Left lung (tissue), 10 donors: Measurements from ENCODE around the gene AK2. TPM values are rescaled to one million over a fixed set of nuclear protein-coding genes. Genes with fewer than 3 reads are reported as not detected.

Experiments used
- ATAC-seq: fragments of 200-7000 bp; cut with Tn5 transposase; one replicate; pipeline ENCODE4 v1.9.1; 2020; ENCODE audit warnings: moderate library complexity
- DNase-seq, 4 donors: peaks; one replicate each; pipeline ENCODE4 v3.0.0-alpha.2; 2013 to 2020
- H3K27ac ChIP-seq, 2 donors: fragments of 200-600 bp; sonication (generic) in 1 of 2; one replicate each; pipeline versions ENCODE4 v1.5.0 to v1.8.0; 2020 to 2021
- H3K27me3 ChIP-seq, 2 donors: fragments of 200-600 bp; sonication (generic) in 1 of 2; one replicate each; pipeline versions ENCODE4 v1.5.0 to v1.8.0; 2020 to 2021
- H3K36me3 ChIP-seq, 2 donors: fragments of 200-600 bp; sonication (generic) in 1 of 2; one replicate each; pipeline versions ENCODE4 v1.5.0 to v1.8.0; 2020 to 2021
- H3K4me1 ChIP-seq, 2 donors: fragments of 200-600 bp; one replicate each; pipeline ENCODE4 v1.8.0; 2021
- H3K4me3 ChIP-seq, 2 donors: fragments of 200-600 bp; sonication (generic) in 1 of 2; one replicate each; pipeline versions ENCODE4 v1.5.0 to v1.8.0; 2020 to 2021; ENCODE audit warnings: mild to moderate bottlenecking in 1 of 2
- H3K9me3 ChIP-seq, 2 donors: fragments of 200-600 bp; sonication (generic) in 1 of 2; one replicate each; pipeline versions ENCODE4 v1.5.0 to v1.8.0; 2020 to 2021
- CTCF ChIP-seq, 2 donors: fragments of 200-600 bp; sonication (generic) in 1 of 2; IDR thresholded peaks; one replicate each; pipeline versions ENCODE4 v1.5.0 to v1.8.0; 2021; ENCODE audit warnings: antibody characterized with exemption in 2 of 2
- intact Hi-C, 2 donors: fragments of 100-400 bp; cut with DNase I; formaldehyde crosslinking; loops; one replicate each; pipeline versions ENCODE4 v1.11.2 to v1.14.2; 2022
- polyA plus RNA-seq, 6 donors: library from polyadenylated mRNA; unstranded; fragments of 120-200 nt; gene quantifications; one replicate each; pipeline ENCODE4 v1.2.1, GENCODE V29; 2013; ENCODE audit not compliant: insufficient read length in 6 of 6
- total RNA-seq, 2 donors: library from RNA; stranded (reverse); fragmentation: NEBNext Ultra II Directional; extraction: Animal tissue kit (Norgen Biotek cat#: 25700); gene quantifications; one replicate each; pipeline ENCODE4 v1.2.1, GENCODE V29; 2021
- donor health status: DM: no; HTN: yes; CAD: no.
- donor health status: DM: no; HTN: no; CAD: no.

Gene AK2
- total and polyA plus RNA-seq, 8 donors = 119 to 188 (median 165) TPM

DNA sequence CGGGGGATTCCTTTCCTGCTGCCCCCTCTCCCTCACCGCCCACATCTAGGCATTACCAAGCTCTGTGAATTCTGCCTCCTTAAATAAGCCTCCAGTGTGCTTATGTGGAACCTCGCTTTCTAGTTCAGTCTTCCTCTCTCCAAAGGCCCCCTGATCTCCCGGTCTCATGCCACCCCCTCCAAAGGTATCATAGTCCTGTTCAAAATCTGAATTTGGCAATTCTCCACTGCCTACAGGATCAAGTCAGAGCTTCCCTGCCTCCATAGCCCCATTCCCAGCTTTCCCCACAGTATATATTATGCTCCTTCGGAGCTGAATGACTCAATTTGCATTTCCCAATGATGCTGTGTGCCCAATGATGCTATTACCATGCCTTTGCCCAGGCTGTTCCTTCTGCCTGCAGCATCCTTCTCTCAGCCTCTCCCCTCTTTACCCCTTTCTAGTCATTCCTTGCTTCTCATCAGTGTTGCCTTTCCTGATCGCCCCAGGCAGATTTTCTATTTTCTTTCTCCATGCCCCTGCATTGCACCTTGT lies 46.0 kb upstream of the AK2 start:
- Histone ChIP-seq H3K27me3 (peaks cover 0 to 26% of the 10 kb centered on the region in 2 donors), H3K27ac (no peak overlapping the region), H3K4me1 (peaks cover 0 to 17% of the 10 kb centered on the region in 2 donors), H3K4me3 (no peak overlapping the region), H3K36me3 (no peaks in the 10 kb centered on the region), H3K9me3 (no peaks in the 10 kb centered on the region)
- DNase-seq = no peak
- ATAC-seq = no peak
- no peak for TF ChIP-seq CTCF (IDR thresholded peaks at IDR 0.05)
- intact Hi-C loops = loop anchor here in 1 of 2 donors (10.0 kb wide), 2 partner anchors 148 to 208 kb away; partner anchors contain the start of gene FNDC5

DNA sequence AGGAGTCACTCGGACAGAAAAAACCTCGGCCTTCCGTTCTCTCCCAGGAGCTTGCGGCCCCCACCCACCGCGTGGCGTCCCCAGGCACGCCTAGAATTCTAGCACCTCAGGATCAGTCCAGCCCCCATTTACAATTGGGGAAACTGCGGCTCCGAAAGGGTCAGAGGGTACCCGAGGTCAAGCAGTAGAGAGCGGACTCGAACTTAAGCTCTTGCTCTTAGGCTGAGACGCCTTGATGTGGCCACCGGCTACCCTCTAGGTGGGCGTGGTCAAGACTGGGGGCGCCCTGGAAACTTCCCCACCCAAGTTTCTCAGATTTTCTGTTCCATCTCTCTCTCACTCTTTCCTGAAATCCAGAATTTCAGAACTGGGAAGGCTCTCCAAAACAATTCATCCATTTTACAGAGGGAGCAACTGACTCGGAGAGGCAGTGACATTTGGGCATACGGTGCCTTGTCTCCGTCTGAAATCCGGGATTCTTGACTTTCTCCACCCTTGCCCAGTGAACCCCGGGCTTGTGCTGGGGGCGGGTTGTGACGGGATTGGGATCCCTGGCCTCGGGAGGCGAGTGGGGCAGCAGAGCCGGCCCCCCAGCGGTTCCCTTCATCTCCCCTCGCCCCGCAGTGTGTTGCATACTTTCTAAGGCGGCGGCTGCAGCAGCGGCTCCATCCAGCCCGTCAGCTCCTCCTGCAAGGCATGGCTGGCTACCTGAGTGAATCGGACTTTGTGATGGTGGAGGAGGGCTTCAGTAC lies 45.0 kb upstream of the AK2 start:
- H3K4me1 ChIP-seq = peaks cover 0 to 17% of the 10 kb centered on the region in 2 donors
- ATAC-seq = peak; percentile 18
- no peaks in the 10 kb centered on the region for H3K9me3 ChIP-seq
- DNase-seq = no peak
- intact Hi-C loops = loop anchor here in 1 of 2 donors (10.0 kb wide), 2 partner anchors 147 to 207 kb away; partner anchors contain the start of gene FNDC5
- H3K27me3 ChIP-seq = peaks cover 0 to 26% of the 10 kb centered on the region in 2 donors
- H3K27ac ChIP-seq = no peak overlapping the region
- no peaks in the 10 kb centered on the region for H3K36me3 ChIP-seq
- H3K4me3 ChIP-seq = peak overlapping the region; percentile 50 to 53
- no peak for TF ChIP-seq CTCF (IDR thresholded peaks at IDR 0.05)

DNA sequence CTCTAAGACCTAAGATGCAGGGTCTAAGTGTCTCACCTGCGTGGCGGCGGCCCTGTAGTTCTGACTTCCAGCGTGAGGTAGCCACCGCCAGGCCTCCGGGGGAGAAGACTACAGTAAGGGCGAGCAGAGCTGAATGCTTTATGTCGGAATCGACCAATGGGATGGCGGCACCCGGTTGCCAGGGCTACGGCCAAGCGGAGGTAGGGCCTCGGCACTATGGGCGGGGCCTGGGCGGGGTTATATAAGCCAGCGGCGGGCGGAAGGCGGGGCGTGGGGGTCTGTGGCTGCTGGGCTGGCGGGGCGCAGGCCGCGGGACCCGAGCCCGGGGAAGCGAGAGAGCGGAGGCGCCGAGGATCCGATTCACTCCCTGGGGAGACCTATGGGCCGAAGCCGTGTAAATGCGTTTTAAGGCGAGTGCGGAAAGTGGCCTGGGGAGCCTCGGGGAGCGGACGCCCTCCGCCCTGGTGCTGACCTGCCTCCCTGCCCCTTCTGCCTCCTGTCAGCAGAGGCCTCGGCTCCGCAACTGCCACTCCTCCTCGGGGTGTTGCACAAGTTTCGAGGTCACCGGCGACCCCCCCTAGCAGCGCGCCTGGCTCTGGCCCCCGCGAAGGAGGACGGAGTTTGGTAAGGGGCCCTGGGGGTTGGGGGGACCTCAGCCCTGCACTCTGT lies 44.3 kb upstream of the AK2 start, which contains the start of gene AZIN2:
Gene AZIN2, plus strand, starts transcription at position 269 of the 669 bp plus-strand sequence. CDS start 1,097 bp downstream, outside the sequence.
- intact Hi-C loops = loop anchor here in 1 of 2 donors (10.0 kb wide), 2 partner anchors 146 to 206 kb away; partner anchors contain the start of gene FNDC5
- H3K36me3 ChIP-seq = no peaks in the 10 kb centered on the region
- no peak for TF ChIP-seq CTCF (IDR thresholded peaks at IDR 0.05)
- no peaks in the 10 kb centered on the region for H3K9me3 ChIP-seq
- peaks cover 0 to 17% of the 10 kb centered on the region in 2 donors for H3K4me1 ChIP-seq
- peaks cover 0 to 26% of the 10 kb centered on the region in 2 donors for H3K27me3 ChIP-seq
- DNase-seq (peak; percentile 93 to 98 (median 97)), ATAC-seq (peak; percentile 99)
- peak within 1 kb of the TSS; percentile 50 to 53 for H3K4me3 ChIP-seq
- no peak within 1 kb of the TSS for H3K27ac ChIP-seq

- H3K9me3 ChIP-seq = no peaks in the 10 kb centered on the region
- no peak overlapping the region for H3K27ac ChIP-seq
- peaks cover 0 to 26% of the 10 kb centered on the region in 2 donors for H3K27me3 ChIP-seq
- no peaks in the 10 kb centered on the region for H3K36me3 ChIP-seq
- no peak for TF ChIP-seq CTCF (IDR thresholded peaks at IDR 0.05)
- peaks cover 0 to 17% of the 10 kb centered on the region in 2 donors for H3K4me1 ChIP-seq
- peak overlapping the region; percentile 50 to 53 for H3K4me3 ChIP-seq
- DNase-seq (no peak), ATAC-seq (no peak)
- intact Hi-C loops = loop anchor here in 1 of 2 donors (10.0 kb wide), 2 partner anchors 146 to 206 kb away; partner anchors contain the start of gene FNDC5
These were observed 43.7 kb upstream of the AK2 start for GRCh38 chr1:33080373-33080772.
